NCI-H526 treated with DMSO at 0.1 percent for 48 hours (cell line): ENCODE measurements around the gene NT5C3A.
"Not testable (repeated sequence)": the region's sequence is repeated elsewhere in the genome, so short reads cannot be mapped to it uniquely, and the experiment has no call there.

ENCODE experiments used
- DNase-seq: peaks from one replicate; lab custom pipeline; 2025; lab: John Stamatoyannopoulos, UW

NT5C3A gene

DNA sequence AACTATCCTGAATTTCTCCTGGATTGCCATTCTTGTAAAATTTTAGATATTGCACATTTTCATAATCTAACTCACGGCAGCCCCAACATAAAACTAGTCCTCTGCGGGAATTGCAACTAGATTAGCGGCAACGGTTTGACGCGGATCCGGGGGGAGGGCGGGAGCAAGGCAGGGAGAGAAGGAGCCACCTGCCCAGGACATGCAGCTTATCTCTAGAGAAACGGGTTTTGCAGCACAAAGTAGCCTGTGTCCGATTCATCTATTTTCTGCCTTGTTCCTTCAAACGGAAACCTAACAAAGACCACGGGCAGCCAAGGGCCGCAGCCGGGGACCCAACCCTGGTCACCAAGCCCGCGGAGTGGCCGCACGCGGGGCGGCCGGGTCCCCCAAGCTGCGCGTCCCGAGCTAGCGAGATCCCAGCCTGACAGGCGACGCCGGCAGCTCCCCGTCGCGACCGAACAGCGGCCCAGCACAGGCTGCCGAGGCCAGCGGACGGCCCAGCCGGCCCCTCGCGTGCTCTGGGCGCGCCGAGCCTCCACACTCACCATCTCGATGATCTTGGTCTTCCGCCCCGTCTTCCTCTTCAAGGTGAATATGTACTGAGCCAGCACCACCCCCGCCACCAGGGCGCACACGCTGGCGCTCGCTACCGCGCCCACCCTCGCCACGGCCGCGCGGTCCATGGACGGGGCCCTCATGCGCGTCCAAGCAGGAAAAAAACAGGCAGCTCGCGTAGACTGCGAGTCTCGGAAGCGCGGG, at the start of gene NT5C3A:
TSS of gene NT5C3A (minus strand) at position 754 of the 759 bp plus-strand sequence. CDS start at position 683, 71 bp downstream.
- peak; percentile 65 for DNase-seq

DNA sequence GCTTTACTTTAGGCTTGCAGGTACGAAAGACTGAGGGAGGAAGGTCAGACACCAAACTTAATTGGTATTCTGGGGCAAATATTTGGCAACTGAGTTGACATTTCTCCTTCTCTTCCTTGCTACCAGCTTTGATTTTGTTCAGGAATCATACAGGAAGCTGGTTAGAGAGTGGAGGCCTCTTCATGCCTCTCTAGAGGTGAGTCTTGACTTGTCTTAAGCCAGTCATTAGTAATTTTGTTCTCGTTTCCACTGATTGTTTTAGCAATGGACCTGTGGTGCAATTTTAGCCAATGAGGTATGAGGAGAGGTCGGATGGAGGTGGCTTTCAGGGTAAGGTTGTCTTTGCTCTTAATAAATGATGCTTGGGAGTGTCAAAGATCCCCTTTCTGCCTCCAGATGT, 49.0 kb upstream of the NT5C3A start:
- no peak for DNase-seq

DNA sequence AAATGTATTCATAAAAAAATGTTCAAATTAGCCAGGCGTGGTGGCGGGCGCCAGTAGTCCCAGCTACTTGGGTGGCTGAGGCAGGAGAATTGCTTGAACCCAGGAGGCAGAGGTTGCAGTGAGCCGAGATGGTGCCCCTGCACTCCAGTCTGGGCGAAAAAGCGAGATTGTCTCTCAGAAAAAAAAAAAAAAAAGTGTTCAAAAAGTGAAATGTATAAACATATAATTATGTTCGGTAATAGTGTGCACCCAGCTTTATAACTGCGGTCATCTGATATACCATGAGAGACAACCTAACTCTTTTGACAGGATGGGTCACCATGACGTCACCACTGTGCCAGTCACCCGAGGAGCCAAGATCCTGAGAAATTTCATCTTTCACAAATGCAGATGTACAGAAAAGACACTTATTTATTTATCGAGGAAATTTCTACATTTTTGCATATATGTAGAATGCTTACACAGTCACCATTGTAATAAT, 47.2 kb upstream of the NT5C3A start:
- DNase-seq: peak; percentile 54

- DNase-seq: peak; percentile 89
Measured at GRCh38 chr7:33109005-33109757, 46.6 kb upstream of the NT5C3A start, which contains the start of gene RP9. TSS of gene RP9 (minus strand) at chr7:33109404. CDS start at chr7:33109372, 32 bp downstream.

GRCh38 chr7:33108554-33109004, 46.0 kb upstream of the NT5C3A start:
- peak; percentile 22 for DNase-seq

- DNase-seq: peak; percentile 62
Measured at GRCh38 chr7:33107136-33108066, 44.8 kb upstream of the NT5C3A start.

DNA sequence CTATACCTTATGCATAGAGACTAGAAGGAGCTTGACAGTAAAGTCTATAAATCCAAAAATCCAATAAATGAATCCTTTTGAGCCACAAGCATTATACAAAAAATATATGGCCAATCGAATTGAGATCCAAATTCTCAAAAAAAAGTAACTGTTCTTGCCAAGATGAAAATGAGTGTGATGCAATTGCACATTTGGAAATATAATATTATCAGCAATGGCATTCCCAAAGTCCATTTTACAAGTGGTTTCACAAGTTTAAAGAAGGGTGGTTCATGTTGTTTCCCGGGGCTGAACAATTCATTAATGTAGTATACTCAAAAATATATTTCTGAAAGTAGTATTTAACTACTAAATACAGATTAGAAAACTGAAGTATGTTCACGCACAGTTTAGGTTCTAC, 39.3 kb upstream of the NT5C3A start:
- no peak for DNase-seq

DNA sequence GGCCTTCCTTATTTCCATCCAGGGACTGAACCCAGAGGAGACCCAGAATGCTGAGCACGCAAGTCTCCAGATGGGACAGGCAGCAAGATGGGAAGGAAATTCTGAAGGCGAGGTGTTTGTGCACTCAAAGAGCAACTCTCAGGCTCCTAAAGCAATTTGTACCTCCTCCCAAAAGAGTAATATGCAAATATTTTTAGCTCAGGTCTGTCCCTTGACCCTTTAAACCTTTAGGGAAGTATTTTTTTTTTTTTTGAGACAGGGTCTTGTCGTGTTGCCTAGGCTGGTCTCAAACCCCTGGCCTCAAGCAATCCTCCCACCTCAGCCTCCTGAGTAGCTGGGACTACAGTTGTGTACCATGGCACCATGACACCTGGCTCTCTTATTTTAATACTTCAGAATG, 38.2 kb upstream of the NT5C3A start:
- DNase-seq: no peak

GRCh38 chr7:33099154-33099940, 36.8 kb upstream of the NT5C3A start:
- DNase-seq: no peak

GRCh38 chr7:33094745-33095275, 32.2 kb upstream of the NT5C3A start:
- DNase-seq: not testable (repeated sequence)

- DNase-seq: no peak
Measured at GRCh38 chr7:33093266-33093665, 30.7 kb upstream of the NT5C3A start.

GRCh38 chr7:33091641-33092191, 29.1 kb upstream of the NT5C3A start:
- DNase-seq: no peak

GRCh38 chr7:33091111-33091531, 28.5 kb upstream of the NT5C3A start:
- DNase-seq: no peak

DNA sequence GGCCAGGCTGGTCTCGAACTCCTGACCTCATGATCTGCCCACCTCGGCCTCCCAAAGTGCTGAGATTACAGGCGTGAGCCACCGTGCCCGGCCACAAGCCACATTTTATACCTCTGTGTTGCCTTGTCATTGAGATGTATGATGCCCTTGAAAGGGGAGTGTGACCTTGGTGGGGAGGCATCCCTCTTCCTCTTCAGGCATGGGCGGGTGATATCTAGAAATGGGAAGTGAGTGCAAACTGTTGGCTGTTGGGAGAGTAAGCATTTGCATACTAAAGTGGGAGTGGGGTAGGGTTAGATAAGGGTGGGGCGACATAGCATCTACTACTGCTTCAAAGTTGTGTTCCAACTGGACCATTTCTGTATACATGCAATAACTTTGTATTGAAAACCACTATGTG, 26.6 kb upstream of the NT5C3A start:
- no peak for DNase-seq

DNA sequence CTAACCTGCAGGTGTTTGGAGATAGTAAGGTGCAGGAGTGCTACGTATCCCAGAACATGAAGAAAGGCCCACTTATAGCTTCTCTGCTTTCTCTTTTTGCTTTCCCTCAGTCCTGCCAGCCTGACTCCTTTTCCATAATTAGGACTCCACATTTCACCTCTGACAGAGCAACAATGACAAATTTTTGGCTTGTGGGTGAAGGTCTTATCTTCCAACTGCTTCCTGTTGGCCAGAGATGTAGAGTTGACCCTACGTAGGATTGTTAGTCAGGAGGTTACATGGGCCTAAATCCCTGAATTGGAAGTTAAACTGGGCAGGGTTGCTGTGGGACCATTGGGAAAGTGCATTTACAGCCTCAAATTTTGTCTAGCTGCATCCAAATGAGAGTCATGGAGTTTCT, 25.3 kb upstream of the NT5C3A start:
- no peak for DNase-seq

DNA sequence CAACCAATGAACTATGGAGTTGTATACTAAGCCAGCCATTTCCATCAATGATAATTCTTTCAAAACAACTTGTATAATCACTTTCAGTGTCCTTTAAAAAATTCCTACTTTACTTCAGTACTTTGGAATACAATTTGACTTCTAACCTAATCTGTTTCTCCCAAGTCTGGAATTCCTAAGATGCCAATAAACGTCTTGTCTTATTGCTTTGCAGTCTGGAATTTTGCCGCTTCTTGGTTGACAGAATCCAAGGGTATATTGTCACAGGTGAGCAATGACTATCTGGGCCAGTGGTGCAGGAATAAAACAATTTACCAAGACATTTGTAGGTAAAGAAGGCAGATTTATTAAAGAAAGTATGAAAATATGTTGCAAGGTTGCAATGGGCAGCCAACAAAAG, 24.8 kb upstream of the NT5C3A start:
- DNase-seq: no peak

- no peak for DNase-seq
Measured at GRCh38 chr7:33079763-33080690, 17.5 kb upstream of the NT5C3A start.

DNA sequence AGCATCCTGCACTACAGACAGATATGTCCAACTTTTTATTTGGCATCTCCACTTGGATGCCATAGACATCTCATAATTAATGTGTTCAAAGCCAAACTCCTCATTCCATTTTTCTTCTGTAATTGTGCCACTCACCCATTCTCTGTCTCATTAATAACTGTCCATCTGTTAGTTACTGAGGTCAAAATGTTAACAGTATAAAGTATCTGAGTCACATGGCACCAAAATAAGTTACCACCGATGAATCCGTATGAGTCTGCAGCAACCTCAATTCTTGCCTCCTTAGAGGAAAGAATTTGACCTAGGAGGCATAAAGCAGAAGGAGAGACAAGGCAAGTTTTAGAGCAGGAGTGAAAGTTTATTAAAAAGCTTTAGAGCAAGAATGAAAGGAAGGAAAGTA, 16.5 kb upstream of the NT5C3A start:
- no peak for DNase-seq

DNA sequence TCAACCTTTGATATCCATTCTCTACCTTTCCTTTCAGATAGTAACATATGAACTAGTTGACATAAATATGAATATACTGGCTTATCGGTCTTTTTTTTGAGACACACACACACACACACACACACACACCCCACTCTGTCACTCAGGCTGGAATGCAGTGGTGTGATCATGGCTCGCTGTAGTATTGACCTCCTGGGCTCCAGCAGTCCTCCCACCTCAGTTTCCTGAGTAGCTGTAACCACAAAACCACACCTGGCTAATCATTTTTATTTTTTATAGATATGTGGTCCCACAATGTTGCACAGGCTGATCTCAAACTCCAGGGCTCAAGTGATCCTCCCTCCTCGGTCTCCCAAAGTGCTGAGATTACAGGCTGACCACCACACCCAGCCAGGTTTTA, 14.2 kb upstream of the NT5C3A start:
- no peak for DNase-seq
